GM23248 (cell line): ENCODE results near the gene MAP3K21.

Experiments
- EZH2 ChIP-seq: fragments of 200-600 bp; sonication (generic); IDR thresholded peaks from 2 replicates; pipeline ENCODE4 v1.6.1; 2018; ENCODE audit warnings: antibody characterized with exemption, mild to moderate bottlenecking; ENCODE audit not compliant: insufficient read depth, poor library complexity, severe bottlenecking
- EZH2phosphoT487 ChIP-seq: fragments of 200-600 bp; sonication (generic); IDR thresholded peaks from 2 replicates; pipeline ENCODE4 v1.6.1; 2018; ENCODE audit warnings: antibody characterized with exemption, moderate library complexity, mild to moderate bottlenecking, low read depth; ENCODE audit not compliant: insufficient read depth

- TF ChIP-seq EZH2 (no peak), EZH2phosphoT487 (no peak)
Observed at GRCh38 chr1:233356705-233356987, 29.1 kb downstream of the MAP3K21 start.
